Skeletal muscle tissue (tissue), 4 donors: ENCODE data around the gene ATRX. TPM values are rescaled to one million over a fixed set of nuclear protein-coding genes. Genes with fewer than 3 reads are reported as not detected.
"Not testable (repeated sequence)": the region's sequence is repeated elsewhere in the genome, so short reads cannot be mapped to it uniquely, and the experiment has no call there.

Experiments used
- H3K27ac ChIP-seq: one replicate; pipeline ENCODE4 v1.7.0; 2013; ENCODE audit warnings: mild to moderate bottlenecking, low read depth, low read length, inconsistent platforms
- H3K27me3 ChIP-seq, 3 donors: one replicate each; pipeline ENCODE4 v1.7.0; 2013; ENCODE audit warnings: low read length in 3 of 3; ENCODE audit not compliant: control insufficient read depth in 3 of 3, insufficient read depth in 3 of 3
- H3K36me3 ChIP-seq, 3 donors: one replicate each; pipeline ENCODE4 v1.7.0; 2013; ENCODE audit warnings: low read length in 3 of 3; ENCODE audit not compliant: control insufficient read depth in 3 of 3, insufficient read depth in 3 of 3
- H3K4me1 ChIP-seq, 3 donors: one replicate each; pipeline ENCODE4 v1.7.0; 2013; ENCODE audit warnings: low read length in 3 of 3, mild to moderate bottlenecking in 3 of 3; ENCODE audit not compliant: control insufficient read depth in 3 of 3, insufficient read depth in 3 of 3
- H3K4me3 ChIP-seq, 3 donors: one replicate each; pipeline ENCODE4 v1.7.0; 2013; ENCODE audit warnings: low read length in 3 of 3
- H3K9ac ChIP-seq, 3 donors: one replicate each; pipeline ENCODE4 v1.7.0; 2013; ENCODE audit warnings: low read length in 3 of 3, mild to moderate bottlenecking in 3 of 3, moderate library complexity in 2 of 3, low read depth in 1 of 3
- H3K9me3 ChIP-seq, 3 donors: one replicate each; pipeline ENCODE4 v1.7.0; 2013; ENCODE audit warnings: low read length in 3 of 3; ENCODE audit not compliant: control insufficient read depth in 3 of 3
- total RNA-seq: library from RNA; depleted of rRNA; stranded (reverse); fragments of >200 nt; gene quantifications from one replicate; pipeline ENCODE4 v1.2.3, GENCODE V29; 2014
- donor health status: Osteomylitis.

ATRX gene
- total RNA-seq, 1 donor from 2014 or later = 77.2 TPM

DNA sequence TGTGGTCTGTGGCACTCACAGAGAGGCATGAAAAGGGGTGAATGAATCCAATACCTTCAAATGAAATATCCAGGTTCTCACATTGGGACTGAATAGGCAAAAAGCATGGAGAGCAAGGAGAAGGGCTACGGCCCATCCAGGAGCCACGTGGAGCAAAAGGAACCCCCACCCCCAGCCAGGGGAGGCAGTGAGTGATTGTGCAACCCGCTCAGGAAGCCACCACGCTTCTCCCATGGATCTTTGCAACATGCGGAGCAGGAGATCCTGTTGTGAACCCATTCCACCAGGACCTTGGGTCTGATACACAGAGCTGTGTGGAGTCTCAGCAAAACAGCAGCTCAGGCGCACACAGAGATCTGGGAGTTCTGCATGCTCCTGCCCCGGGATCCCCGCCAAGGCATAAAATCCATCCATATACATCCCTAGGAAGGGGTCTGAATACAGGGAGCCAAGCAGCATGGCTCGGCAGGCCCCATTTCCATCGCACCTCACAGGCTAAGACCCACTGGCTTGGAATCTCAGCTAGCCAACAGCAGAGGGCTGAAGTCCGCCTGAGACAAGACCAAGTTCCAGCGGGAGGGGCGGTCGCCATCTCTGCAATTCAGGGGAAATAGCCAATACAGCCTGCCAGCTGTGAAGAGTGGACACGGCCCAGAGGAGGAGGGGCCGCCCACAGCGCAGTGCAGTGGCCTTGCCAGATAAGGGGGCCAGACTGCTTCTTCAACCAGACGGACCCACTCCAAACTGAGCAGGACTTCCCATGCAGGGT lies 258.6 kb downstream of the ATRX start:
- no peaks in the 10 kb centered on the region for H3K4me1 ChIP-seq
- no peak overlapping the region for H3K27ac ChIP-seq
- H3K36me3 ChIP-seq = peaks cover 0 to 4% (median 0%) of the 10 kb centered on the region in 3 donors
- H3K27me3 ChIP-seq = no peaks in the 10 kb centered on the region
- H3K4me3 ChIP-seq = no peak overlapping the region
- no peaks in the 10 kb centered on the region for H3K9me3 ChIP-seq
- no peak overlapping the region for H3K9ac ChIP-seq

DNA sequence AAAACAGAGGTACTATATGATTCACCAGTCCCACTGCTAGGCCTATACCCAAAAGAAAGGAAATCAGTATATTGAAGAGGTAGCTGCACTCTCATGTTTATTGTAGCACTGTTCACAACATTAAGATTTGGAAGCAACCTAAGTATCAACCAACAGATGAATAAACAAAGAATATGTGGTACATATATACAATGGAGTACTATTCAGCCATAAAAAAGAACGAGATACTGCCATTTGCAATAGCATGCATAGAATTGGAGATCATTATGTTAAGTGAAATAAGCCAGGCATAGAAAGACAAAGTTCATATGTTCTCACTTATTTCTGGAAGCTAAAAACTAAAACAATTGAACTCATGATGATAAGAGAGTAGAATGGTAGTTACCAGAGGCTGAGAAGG lies 266.3 kb downstream of the ATRX start:
- Histone ChIP-seq H3K9ac (no peak overlapping the region), H3K4me3 (no peak overlapping the region), H3K27ac (no peak overlapping the region), H3K36me3 (peaks cover 2 to 14% (median 4%) of the 10 kb centered on the region in 3 donors), H3K4me1 (no peaks in the 10 kb centered on the region), H3K9me3 (peaks cover 0 to 2% (median 0%) of the 10 kb centered on the region in 3 donors), H3K27me3 (no peaks in the 10 kb centered on the region)

DNA sequence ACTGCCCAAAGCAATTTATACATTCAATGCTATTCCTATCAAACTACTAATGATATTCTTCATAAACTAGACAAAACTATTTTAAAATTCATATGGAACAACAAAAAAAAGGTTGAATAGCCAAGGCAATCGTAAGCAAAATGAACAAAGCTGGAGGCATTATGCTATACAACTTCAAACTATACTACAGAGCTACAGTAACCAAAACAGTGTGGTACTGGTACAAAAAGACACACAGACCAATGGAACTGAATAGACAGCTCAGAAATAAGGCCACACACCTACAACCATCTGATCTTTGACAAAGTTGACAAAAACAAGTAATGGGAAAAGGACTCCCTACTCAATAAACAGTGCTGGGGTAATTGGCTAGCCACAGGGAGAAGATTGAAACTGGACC lies 271.8 kb downstream of the ATRX start:
- H3K4me1 ChIP-seq = no peaks in the 10 kb centered on the region
- peaks cover 0 to 2% (median 0%) of the 10 kb centered on the region in 3 donors for H3K9me3 ChIP-seq
- H3K27ac ChIP-seq = no peak overlapping the region
- H3K27me3 ChIP-seq = no peaks in the 10 kb centered on the region
- no peak overlapping the region for H3K9ac ChIP-seq
- no peak overlapping the region for H3K4me3 ChIP-seq
- peaks cover 3 to 16% (median 11%) of the 10 kb centered on the region in 3 donors for H3K36me3 ChIP-seq

DNA sequence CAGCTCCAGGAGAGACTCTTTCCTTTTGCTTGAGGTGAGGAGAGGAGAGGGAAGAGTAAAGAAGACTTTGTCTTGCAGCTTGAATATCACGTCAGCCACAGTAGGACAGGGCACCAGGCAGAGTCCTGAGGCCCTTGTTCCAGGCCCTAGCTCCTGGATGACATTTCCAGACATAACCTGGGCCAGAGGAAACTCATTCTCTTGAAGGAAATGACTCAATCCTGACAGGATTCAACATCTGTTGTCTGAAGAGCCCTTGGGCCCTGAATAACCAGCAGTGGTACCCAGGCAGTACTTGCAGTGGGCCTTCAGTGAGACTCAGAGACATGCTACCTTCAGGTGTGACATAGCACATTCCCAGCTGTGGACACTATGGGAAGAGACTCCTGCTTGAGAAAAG lies 276.0 kb downstream of the ATRX start:
- no peak overlapping the region for H3K4me3 ChIP-seq
- no peak overlapping the region for H3K27ac ChIP-seq
- H3K36me3 ChIP-seq = peaks cover 3 to 15% (median 9%) of the 10 kb centered on the region in 3 donors
- H3K4me1 ChIP-seq = no peaks in the 10 kb centered on the region
- no peaks in the 10 kb centered on the region for H3K27me3 ChIP-seq
- H3K9me3 ChIP-seq = no peaks in the 10 kb centered on the region
- no peak overlapping the region for H3K9ac ChIP-seq

DNA sequence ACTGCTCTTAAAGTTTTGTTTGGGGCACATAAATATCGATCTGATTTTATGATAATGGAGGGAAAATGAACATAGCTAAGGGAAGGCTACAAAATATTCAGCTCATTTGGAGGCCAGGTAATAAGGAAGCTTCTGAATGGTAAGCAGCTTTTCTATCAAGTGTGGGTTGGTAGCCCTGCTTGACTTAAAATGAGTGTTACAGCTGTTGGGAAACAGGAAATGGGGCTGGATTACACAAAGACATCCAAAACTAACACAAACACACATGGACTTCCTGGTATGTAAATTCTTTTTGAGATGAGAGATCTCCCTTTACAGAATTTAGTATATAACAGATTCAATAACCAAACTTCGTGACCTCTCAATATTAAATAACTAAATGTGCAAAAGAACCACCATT lies 280.8 kb downstream of the ATRX start:
- Histone ChIP-seq H3K4me1 (no peaks in the 10 kb centered on the region), H3K9ac (no peak overlapping the region), H3K36me3 (peaks cover 0 to 4% (median 3%) of the 10 kb centered on the region in 3 donors), H3K9me3 (no peaks in the 10 kb centered on the region), H3K27me3 (no peaks in the 10 kb centered on the region), H3K27ac (no peak overlapping the region), H3K4me3 (no peak overlapping the region)

DNA sequence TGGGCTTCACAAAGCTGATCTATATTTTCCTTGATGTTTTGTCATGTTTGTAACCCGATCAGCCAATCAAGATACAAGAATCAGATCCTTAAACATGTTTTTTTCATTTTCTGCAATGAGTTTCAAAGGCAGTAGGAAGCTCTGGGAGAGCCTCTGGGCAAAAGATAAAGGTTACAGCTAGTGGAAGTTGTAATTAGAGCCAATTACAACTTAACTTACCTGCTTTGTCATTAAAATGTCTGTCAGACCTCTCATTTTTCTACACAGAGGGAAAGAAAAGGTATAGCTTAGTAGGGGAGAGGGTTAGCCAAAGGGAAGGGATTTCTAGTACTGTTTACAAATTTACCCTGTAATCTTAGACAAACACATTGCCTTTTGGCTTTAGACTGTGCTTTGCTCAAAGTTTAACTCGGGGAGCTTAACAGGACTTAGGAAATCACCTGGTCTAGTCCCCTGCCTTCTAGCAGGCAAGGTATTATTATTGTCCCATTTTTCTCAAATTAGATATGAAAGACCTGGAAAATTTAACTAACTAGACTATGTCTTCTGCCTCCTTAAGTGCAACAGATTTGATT lies 283.0 kb downstream of the ATRX start:
- H3K36me3 ChIP-seq = no peaks in the 10 kb centered on the region
- H3K27ac ChIP-seq = no peak overlapping the region
- no peaks in the 10 kb centered on the region for H3K9me3 ChIP-seq

DNA sequence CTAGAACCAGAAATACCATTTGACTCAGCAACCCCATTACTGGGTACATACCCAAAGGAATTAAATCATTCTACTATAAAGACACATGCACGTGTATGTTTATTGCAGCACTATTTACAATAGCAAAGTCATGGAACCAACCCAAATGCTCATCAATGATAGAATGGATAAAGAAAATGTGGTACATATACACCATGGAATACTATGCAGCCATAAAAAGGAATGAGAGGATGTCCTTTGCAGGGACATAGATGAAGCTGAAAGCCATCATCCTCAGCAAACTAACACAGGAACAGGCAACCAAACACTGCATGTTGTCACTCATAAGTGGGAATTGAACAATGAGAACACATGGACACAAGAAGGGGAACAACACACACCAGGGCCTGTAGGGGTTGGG lies 285.9 kb downstream of the ATRX start:
- not testable (repeated sequence) for H3K4me1 ChIP-seq, H3K36me3 ChIP-seq, H3K9me3 ChIP-seq, H3K4me3 ChIP-seq, H3K27ac ChIP-seq, H3K9ac ChIP-seq, H3K27me3 ChIP-seq

More for the DNA sequence above, 283.0 kb downstream of the ATRX start:
- Histone ChIP-seq H3K4me1 (no peaks in the 10 kb centered on the region), H3K27me3 (no peaks in the 10 kb centered on the region), H3K4me3 (no peak overlapping the region), H3K9ac (no peak overlapping the region)

DNA sequence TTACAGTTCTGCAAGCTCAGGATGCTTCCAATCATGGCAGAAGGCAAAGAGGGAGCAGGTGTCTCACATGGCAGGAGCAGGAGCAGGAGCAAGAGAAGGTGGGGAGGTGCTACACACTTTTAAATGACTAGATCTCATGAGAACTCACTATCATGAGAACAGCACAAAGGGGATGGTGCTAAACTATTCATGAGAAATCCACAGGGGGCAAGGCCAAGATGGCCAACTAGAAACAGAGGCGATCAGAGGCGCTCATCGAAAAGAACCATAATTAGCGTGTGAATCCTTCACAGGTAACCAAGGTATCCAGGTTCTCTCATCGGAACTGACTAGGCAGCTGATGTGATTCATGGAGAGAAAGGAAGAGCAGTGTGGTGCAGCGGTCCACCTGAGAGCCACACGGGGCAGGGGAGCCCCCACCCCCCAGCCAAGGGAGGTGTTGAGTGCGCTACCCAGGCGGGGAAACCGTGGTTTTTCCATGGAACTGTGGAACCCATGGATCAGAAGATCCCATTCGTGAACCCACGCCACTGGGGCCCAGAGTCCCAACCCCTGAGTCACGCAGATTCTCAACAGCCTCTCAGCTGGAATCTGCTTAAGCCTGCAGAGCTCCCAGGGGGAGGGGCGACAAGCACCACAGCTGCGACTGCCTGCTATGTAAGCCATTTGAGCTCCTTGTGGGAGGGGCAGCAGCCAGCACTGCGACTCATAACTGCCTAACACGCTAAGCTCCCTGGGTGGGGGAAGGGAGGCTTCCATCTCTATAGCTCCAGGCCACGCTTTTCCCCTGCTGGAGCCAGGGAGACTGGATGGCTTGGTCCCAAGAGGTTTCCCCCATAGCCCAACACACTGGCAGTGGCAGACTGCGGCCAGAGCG lies 292.1 kb downstream of the ATRX start:
- Histone ChIP-seq H3K9me3 (no peaks in the 10 kb centered on the region), H3K36me3 (no peaks in the 10 kb centered on the region), H3K4me1 (no peaks in the 10 kb centered on the region), H3K4me3 (no peak overlapping the region), H3K9ac (no peak overlapping the region), H3K27ac (no peak overlapping the region), H3K27me3 (no peaks in the 10 kb centered on the region)

DNA sequence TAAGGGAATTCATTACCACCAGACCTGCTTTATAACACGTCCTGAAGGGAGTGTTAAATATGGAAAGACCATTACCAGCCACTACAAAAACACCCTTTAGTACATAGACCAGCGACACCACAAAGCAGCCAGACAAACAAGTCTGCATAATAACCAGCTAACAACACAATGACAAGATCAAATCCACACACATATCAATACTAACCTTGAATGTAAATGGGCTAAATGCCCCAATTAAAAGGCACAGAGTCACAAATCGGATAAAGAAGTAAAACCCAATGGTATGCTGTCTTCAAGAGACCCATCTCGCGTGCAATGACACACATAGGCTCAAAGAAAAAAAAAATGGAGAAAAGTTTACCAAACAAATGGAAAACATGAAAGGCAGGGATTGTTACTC lies 302.0 kb downstream of the ATRX start:
- Histone ChIP-seq H3K27ac (no peak overlapping the region), H3K4me3 (no peak overlapping the region), H3K9ac (no peak overlapping the region), H3K9me3 (peaks cover 0 to 7% (median 0%) of the 10 kb centered on the region in 3 donors), H3K4me1 (no peaks in the 10 kb centered on the region), H3K36me3 (no peaks in the 10 kb centered on the region), H3K27me3 (no peaks in the 10 kb centered on the region)

DNA sequence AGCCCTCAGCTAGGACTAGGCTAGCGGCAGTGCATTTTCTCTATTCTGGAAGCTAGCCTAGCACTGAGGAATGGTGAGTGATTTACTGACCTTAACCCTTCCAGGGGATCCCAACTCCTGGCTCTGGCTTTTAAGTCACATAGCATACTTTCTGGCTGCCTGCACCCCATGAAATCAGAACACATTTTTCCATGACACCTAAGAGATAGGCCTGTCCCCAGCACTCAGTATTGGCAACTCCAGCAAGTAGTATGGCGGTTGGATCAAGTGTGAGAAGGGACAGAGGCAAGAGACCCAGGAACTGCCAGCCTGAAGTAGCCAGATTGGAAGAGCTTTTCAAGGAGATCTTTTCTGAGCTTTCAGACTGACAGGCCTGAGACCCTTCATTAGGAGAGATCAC lies 330.6 kb downstream of the ATRX start:
- Histone ChIP-seq H3K36me3 (no peaks in the 10 kb centered on the region), H3K4me1 (peaks cover 0 to under 1% (median 0%) of the 10 kb centered on the region in 3 donors), H3K9me3 (no peaks in the 10 kb centered on the region), H3K9ac (no peak overlapping the region), H3K27me3 (no peaks in the 10 kb centered on the region), H3K4me3 (no peak overlapping the region), H3K27ac (no peak overlapping the region)
